A549 (cell line): ENCODE measurements around the gene TMEM232.

Experiments
- BHLHE40 ChIP-seq: IDR thresholded peaks from 2 replicates; pipeline ENCODE4 v1.6.1; 2012; ENCODE audit warnings: low read depth, low read length, inconsistent platforms
- CHD4 ChIP-seq: fragments of 200-600 bp; sonication (generic); IDR thresholded peaks from 2 replicates; pipeline ENCODE4 v1.6.1; 2016; ENCODE audit warnings: antibody characterized with exemption, mild to moderate bottlenecking, borderline replicate concordance
- CTCF ChIP-seq: fragments of >200 bp; sonication (Bioruptor Twin); formaldehyde crosslinking; IDR thresholded peaks from 3 replicates; pipeline ENCODE4 v1.5.1; 2016
- KDM1A ChIP-seq: fragments of 200-600 bp; sonication (generic); IDR thresholded peaks from 2 replicates; pipeline ENCODE4 v1.6.1; 2016; ENCODE audit warnings: low read depth, mild to moderate bottlenecking
- MAZ ChIP-seq: fragments of 150-350 bp; IDR thresholded peaks from 2 replicates; pipeline ENCODE4 v1.6.1; 2014; ENCODE audit warnings: antibody characterized with exemption, low read depth, low read length, borderline replicate concordance
- POLR2A ChIP-seq: IDR thresholded peaks from 2 replicates; pipeline ENCODE4 v1.6.1; 2012; ENCODE audit warnings: mild to moderate bottlenecking, low read length
- RAD21 ChIP-seq, 2 experiments: fragments of >200 bp in 1 of 2; sonication (Bioruptor Twin) in 1 of 2; formaldehyde crosslinking in 1 of 2; IDR thresholded peaks in 1 of 2; conservative IDR thresholded peaks in 1 of 2; 2 replicates in 1 of 2; 3 replicates in 1 of 2; pipeline ENCODE4 v1.6.1; 2012 to 2018; ENCODE audit warnings: inconsistent platforms in 1 of 2
- ZSCAN20 ChIP-seq: fragments of 250-450 bp; sonication (Bioruptor Pico); IDR thresholded peaks from 2 replicates; pipeline ENCODE4 v1.8.0; 2022; ENCODE audit warnings: mild to moderate bottlenecking, moderate library complexity

DNA sequence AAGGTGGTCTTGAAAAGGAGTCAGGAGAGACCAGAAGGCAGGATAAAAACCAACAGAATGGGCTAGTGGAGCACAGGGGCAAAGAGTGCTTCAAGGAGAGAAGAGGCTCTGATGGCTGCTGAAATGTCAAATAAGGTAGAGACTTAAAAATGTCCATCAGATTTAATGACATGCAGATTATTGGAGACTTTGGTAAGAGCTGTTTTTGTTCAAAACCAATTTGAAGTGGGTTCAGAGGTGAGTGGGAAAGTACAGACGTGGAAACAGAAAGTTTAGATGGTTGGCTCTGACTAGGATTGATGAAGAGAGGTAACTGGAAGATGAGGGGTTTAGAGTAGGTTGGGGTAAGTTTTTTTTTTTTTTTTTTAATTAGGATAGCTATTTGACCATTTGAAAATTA, 26.5 kb upstream of the TMEM232 start:
- TF ChIP-seq CHD4 = no peak
- no peak for TF ChIP-seq POLR2A
- no peak for TF ChIP-seq RAD21 (conservative IDR thresholded peaks at IDR 0.05 in 1 of 2, IDR thresholded peaks at IDR 0.05 in 1 of 2)
- no peak for TF ChIP-seq MAZ
- TF ChIP-seq CTCF = no peak
- no peak for TF ChIP-seq KDM1A
- TF ChIP-seq ZSCAN20 (CRISPR knock-in tag) = no peak
- no peak for TF ChIP-seq BHLHE40
